ENCODE measurements around the gene APOL6.

- TF ChIP-seq POLR2AphosphoS5 (IDR thresholded peaks at IDR 0.05; ENCODE audit: low read depth) = no peak
- no peak for TF ChIP-seq CTCF (IDR thresholded peaks at IDR 0.05; ENCODE audit: insufficient read depth, low read length)
Measured at GRCh38 chr22:35683560-35683959, 35.3 kb downstream of the APOL6 start.

All from HL-60 (cell line).